ENCODE data around the gene PAIP2.

PAIP2 gene

GRCh38 chr5:139414581-139415130, 73.0 kb downstream of the PAIP2 start:
- DNase-seq, result no peak

- DNase-seq, result no peak
Observed at GRCh38 chr5:139415221-139415861, 73.7 kb downstream of the PAIP2 start.

DNA sequence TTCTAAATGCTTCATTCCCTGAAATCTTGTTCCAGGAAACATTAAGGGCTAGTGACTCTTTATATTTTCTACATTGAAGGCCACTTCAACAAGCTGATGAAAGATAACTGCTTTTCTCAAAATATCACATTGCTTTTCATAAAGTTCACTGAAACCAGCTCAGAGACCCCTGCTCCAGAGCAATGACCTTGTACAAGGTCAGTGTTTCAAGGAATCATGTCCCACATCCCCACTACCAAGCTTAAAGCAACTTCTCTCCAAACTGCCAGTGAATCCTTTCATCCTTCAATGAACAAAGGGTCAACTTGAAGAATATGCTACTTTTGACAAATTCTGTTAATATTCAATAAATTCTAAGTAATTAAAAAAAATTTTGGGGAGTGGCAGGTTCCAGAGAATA, 74.2 kb downstream of the PAIP2 start:
- DNase-seq, result no peak

DNA sequence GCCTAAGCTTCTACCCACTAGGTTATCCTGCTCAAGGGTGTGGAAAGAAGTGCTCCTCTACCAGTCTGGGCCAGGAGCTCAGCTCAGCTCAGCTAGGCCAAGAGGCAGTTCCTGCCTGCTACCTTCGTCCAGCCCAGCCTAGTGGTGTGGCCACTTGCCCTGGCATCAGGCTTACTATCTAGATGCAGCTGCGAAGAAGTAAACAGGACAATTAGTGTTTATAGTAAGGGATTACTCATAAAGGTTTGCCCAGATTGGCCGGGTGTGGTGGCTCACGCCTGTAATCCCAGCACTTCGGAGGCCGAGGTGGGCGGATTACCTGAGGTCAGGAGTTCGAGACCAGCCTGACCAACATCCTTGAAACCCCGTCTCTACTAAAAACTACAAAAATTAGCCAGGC, 75.0 kb downstream of the PAIP2 start:
- no peak for DNase-seq

DNA sequence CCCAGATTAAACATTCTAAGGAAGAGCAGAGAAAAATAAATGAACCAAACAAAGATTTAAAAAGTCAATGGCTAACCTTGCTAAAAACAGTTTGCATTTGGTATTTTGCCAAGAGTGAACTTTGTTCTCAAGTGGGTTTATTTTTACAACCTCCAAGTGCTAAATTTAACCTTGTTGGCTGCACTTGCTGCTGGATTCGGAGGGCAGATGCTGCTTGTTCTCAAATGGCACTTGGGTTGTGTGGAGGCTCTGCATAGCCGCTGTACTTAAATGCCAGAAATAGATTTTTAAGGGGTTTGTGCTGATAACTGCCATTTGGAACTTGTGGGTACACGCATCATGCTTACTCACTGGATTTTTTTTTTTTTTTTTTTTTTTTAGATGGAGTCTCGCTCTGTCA, 75.6 kb downstream of the PAIP2 start:
- no peak for DNase-seq

DNA sequence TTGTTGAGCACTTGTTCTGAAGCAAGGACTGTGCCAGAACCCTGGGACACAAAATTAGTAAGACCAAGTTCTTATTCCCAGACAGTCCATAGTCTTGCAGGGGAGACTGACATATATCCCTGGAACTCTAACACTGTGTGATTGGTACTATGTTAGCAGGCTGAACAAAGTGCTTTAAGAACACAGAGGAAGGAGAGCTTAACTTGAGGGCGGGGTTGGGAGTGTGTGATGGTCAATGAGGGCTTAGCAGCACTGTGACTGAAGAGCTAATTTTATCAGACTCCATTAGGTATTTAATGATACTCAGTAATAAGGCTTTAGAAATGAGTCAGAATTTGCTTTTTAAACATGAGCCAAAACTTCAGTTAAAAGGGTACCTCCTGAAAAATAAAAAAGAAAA, 77.1 kb downstream of the PAIP2 start:
- no peak for DNase-seq
